HG02870 (cell line): ENCODE data around the gene KIAA1217.

Source experiments
- ATAC-seq: cut with Tn5 transposase; IDR thresholded peaks from one replicate; pipeline ENCODE4 v1.9.1; 2021; ENCODE audit warnings: mild to moderate bottlenecking, moderate library complexity; ENCODE audit not compliant: unreplicated experiment

The KIAA1217 gene

GRCh38 chr10:24394461-24395190, 185.7 kb downstream of the KIAA1217 start:
- peak; percentile 75 for ATAC-seq

GRCh38 chr10:24396396-24396795, 187.5 kb downstream of the KIAA1217 start:
- ATAC-seq = no peak

GRCh38 chr10:24397662-24398061, 188.7 kb downstream of the KIAA1217 start:
- no peak for ATAC-seq

- ATAC-seq = no peak
These were observed 195.6 kb downstream of the KIAA1217 start for GRCh38 chr10:24404567-24404966.

GRCh38 chr10:24405635-24406034, 196.7 kb downstream of the KIAA1217 start:
- ATAC-seq = no peak

GRCh38 chr10:24406809-24407483, 198.0 kb downstream of the KIAA1217 start:
- no peak for ATAC-seq

- ATAC-seq = no peak
These were observed 199.0 kb downstream of the KIAA1217 start for GRCh38 chr10:24407928-24408327.

- ATAC-seq = no peak
These were observed 199.4 kb downstream of the KIAA1217 start for GRCh38 chr10:24408365-24408764.

- ATAC-seq = no peak
These were observed 205.7 kb downstream of the KIAA1217 start for GRCh38 chr10:24414597-24414996.

GRCh38 chr10:24415455-24416125, 206.7 kb downstream of the KIAA1217 start:
- no peak for ATAC-seq

- ATAC-seq = no peak
These were observed 207.3 kb downstream of the KIAA1217 start for GRCh38 chr10:24416248-24416647.

GRCh38 chr10:24417053-24417452, 208.1 kb downstream of the KIAA1217 start:
- ATAC-seq = no peak

- ATAC-seq = no peak
These were observed 209.6 kb downstream of the KIAA1217 start for GRCh38 chr10:24418532-24418931.

GRCh38 chr10:24419066-24419465, 210.1 kb downstream of the KIAA1217 start:
- no peak for ATAC-seq

- ATAC-seq = peak; percentile 72
These were observed 216.2 kb downstream of the KIAA1217 start for GRCh38 chr10:24425151-24425550.

- ATAC-seq = no peak
These were observed 218.9 kb downstream of the KIAA1217 start for GRCh38 chr10:24427678-24428409.

GRCh38 chr10:24428410-24428782, 219.5 kb downstream of the KIAA1217 start:
- ATAC-seq = no peak

GRCh38 chr10:24430591-24430990, 221.7 kb downstream of the KIAA1217 start:
- no peak for ATAC-seq

GRCh38 chr10:24432478-24433416, 223.8 kb downstream of the KIAA1217 start:
- ATAC-seq = peak; percentile 68

GRCh38 chr10:24433705-24434104, 224.8 kb downstream of the KIAA1217 start:
- no peak for ATAC-seq
